NCI-H2107 treated with DMSO at 0.1 percent for 48 hours (cell line): ENCODE results near the gene GIMAP8.
A peak's percentile ranks its signal among the peaks of the same experiment; 100 is the strongest.
"Not testable (repeated sequence)": the region's sequence is repeated elsewhere in the genome, so short reads cannot be mapped to it uniquely, and the experiment has no call there.

Experiments used
- DNase-seq: peaks from one replicate; lab custom pipeline; 2025; ENCODE audit not compliant: unreplicated experiment; lab: John Stamatoyannopoulos, UW

GIMAP8 gene

DNA sequence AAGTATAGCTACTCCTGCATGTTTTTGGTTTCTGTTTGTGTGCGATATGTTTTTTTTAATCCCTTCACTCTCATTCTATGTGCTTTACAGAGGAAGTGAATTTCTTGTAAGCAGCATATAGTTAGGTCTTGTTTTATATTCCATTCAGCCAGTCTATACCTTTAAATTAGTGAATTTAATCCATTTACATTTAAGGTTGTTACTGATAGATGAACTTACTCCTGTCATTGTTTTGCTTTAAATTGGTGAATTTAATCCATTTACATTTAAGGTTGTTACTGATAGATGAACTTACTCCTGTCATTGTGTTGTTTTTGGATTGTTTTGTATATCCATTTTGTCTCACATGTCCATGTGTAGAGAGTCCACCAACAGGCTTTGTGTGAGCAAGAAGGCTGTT, 11.1 kb downstream of the GIMAP8 start:
- DNase-seq, result no peak

DNA sequence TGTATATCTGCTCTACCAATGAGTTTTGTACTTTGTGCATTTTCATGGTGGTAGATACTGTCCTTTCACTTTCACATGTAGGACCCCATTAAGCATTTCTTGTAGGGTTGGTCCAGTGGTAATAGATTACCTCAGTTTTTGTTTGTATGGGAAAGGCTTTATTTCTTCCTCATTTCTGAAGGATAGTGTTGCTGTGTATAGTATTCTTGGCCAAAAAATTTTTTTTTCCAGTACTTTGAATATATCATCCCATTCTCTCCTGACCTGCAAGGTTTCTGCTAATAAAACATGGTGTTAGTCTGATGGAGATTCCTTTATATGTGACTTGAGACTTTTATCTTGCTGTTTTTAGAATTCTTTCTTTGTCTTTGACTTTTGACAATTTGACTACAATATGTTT, 12.0 kb downstream of the GIMAP8 start:
- DNase-seq, result no peak

DNA sequence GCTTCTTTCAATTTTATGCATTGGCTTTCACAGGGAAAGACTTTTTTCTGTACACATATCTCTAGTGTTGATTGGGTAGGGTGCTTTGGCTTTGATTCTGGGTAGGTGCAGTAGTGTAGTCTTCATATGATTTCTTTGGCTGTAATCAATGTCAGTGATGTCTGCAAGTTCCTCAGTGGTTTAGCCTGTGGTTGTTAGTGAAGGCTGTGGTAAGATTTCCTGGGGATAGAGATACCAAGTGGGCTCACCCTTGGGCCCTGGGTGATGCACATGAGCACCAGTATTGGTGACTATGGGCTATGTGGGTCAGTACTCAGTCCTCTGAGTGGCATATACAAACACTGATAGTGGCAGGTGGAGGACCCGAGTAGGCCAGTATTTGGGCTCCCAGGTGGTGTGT, 13.0 kb downstream of the GIMAP8 start:
- no peak for DNase-seq

DNA sequence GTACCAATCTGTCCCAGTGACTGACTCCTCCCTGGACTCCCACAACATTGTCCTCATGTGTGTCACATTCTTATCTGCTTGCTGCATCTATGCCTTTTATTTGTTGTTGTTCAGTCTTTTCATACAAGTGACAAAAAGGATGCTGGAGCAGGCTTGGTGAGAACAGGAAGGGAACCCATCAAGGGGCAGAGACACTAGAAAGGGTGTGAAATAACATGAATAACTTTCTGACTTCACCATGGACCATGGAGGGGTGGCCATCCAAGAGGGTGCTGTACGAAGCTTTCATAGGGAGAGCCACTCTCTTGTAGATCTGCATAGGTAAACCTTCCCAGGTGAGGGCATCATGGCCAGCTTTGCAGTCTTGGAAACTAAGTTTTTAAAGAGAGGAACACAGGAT, 14.5 kb downstream of the GIMAP8 start:
- DNase-seq, result no peak

DNA sequence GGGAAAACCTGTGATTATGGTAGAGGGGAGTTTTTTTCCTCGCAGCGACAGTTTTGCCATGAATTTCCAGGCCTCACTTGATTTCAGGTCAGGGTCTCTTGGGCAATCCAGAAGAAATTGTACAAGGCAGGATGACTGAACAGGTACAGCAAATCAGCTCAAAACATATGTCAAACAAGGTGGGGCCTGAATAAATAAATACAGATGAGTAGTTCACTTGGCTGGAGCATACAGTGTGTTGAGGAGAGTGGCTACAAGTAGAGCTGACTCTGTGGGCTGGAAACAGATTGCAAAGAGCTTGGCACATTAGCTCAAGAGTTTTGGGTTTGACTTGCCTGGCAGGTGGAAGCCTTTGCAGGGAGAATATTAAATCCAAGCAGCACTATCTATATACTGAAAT, 15.0 kb downstream of the GIMAP8 start:
- no peak for DNase-seq

DNA sequence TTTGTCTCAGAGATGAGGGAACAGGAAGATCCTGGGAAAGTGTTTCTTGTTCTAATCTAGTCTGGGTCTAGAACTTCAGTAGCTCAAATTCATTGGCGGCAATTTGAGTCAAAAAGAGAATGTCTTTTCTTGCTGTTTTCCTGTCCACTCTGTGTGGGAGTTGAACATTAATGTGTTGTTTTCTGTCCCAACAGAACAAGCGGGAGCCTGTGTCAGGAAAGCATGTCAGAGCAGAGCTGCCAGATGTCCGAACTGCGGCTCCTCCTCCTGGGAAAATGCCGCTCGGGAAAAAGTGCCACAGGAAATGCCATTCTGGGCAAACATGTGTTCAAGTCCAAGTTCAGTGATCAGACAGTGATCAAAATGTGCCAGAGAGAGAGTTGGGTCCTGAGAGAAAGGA, 16.0 kb downstream of the GIMAP8 start:
- DNase-seq, result no peak

DNA sequence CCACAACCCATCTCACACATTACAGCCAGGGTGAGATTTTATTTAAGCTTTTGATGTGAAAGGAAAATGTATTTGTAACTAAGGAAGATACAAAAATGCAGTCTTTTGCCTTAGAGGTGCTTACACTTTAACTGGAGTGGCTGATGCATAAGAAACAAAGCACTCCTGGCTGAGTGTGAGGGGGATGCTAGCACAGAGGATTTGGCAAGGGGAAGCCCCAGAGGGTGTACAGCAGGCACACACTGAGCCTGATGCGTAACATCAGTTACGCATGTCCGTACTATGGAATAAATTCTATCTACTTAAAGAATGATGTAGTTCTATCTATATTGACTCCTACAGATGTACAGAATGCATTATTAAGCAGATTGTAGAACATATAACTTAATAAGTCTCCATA, 17.8 kb downstream of the GIMAP8 start:
- DNase-seq, result no peak

DNA sequence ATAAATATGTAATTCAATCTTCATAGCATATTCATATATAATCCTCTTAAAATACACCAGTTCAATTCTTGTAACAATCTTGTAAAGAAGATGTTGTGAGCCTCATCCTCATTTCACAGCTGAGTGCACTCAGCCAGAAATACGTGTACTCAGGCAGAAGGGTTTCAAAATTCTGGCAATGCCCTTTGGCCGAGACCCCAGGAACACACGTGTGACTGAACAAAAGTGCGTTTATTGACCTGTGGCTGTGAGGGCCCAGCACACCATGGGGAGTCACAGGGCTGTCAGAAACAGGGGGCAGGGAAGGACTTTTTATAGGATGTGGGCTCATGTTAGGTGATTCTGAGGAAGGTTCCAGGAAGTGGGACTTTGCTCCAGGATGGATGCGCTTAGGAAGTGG, 21.5 kb downstream of the GIMAP8 start:
- DNase-seq, result no peak

DNA sequence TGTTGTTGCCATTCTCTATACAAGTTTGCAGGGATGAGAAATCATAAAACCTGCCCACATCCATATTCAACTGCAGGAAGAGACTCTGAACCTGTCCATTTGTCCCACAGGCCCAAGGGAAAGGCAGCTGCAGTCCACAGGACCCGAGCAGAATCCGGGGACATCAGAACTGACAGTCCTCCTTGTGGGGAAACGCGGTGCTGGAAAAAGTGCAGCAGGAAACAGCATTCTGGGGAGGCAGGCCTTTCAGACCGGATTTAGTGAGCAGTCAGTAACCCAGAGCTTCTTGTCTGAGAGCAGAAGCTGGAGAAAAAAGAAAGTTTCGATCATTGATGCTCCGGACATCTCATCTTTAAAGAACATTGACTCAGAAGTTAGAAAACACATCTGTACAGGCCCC, 23.5 kb downstream of the GIMAP8 start:
- DNase-seq, result no peak

DNA sequence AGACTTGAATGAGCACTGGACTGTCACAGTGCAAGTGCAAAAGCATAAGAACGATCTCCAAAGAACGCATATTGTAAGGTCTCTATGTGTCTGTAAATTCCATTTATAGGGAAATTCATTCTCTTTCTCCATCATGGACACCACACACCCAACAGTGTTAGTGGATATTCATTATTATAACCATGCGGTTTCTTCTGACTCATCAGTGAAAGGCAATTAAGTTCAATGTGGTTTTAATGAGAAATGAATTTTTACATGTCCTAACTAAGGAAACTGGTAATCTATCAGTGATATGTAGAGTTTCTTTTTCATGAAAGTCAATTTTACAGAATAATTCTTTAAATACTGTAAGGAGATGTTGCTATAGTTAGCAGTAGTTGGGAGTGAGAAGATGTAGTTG, 25.9 kb downstream of the GIMAP8 start:
- no peak for DNase-seq

DNA sequence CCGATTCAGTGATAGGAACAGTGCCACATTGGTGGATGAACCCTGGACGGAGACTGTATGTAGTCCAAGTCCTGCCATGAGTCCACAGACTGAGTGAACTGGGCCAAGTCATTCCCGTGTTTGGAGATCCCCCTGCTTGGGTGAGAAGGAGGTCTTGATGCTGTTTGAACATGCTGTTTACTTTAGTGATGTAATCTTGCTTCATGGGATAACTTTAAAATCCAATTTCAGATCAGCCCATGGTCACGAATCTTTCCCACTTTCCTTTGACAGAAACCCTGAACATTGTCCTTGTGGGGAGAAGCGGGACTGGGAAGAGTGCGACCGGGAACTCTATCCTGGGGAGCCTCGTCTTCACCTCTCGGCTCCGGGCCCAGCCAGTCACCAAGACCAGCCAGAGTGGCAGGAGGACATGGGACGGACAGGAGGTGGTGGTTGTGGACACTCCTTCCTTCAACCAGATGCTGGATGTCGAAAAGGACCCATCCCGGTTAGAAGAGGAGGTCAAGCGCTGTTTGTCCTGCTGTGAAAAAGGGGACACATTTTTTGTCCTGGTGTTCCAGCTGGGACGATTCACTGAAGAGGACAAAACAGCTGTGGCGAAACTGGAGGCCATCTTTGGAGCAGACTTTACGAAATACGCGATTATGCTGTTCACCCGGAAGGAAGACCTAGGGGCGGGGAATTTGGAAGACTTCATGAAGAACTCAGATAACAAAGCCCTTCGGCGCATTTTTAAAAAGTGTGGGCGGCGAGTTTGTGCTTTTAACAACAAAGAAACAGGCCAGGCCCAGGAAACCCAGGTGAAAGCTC, 26.6 kb downstream of the GIMAP8 start:
- no peak for DNase-seq

DNA sequence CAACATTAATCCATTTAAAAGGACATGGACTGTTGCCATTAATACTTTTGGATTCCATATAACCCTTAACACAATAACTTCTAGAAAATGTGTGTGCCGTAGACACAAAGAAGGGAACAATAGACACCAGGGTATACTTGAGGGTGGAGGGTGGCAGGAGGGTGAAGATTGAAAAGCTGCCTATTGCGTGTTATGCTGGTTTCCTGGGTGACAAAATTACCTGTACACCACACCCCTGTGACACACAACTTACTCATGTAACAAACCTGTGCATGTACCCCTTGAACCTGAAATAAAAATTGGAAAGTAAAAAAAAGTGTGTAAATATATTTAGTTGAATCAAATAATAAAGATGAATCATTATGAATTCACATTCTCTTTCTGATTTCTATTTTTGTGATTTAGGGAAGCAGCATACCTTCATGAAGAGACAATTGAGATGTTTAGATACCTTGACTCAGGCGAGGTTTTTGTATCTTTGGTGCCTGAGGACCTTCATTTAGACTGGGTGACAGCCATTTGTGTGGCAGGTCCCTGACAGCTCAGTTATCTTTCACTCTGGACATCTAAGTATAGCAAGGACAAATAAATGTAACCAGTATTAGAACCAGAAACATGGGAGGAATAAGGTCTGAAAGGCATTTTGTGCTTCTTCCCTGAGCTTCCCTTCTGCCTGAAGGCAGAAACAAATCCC, 28.7 kb downstream of the GIMAP8 start:
- peak; percentile 51 for DNase-seq

DNA sequence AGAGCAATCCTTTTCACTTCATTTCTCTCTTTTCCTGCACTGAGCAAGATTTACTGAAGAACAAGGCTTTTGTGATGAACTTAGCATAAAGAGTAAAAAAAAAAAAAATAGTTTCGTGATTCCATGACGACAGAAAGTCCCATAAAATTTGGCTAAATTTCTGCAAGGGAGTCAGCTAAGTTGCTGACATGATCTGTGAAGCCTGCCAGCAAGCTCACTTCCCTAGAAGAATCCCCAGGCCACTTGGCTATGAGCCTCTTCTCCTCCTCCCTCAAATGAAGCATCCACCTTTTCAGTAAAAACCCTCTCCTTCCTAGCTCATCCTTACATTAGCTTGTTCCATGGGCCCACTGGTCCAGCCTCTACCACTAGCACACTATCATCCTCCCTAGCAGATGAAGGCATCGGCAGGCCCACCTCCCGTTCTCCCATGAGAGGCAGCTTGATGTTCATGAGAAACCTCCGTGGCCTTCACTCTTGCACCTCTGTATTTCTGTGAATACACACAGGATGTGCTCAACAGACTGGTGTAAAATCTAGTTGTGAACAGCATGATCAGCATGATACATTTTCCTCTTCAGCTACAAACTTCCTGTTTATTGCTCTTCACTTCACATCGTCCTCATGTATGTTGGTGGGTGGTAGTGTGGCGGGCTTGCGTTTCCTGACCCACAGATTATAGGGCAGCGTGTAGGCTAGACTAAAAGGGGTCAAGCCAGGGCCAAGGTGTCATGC, 30.9 kb downstream of the GIMAP8 start:
- DNase-seq, result no peak

DNA sequence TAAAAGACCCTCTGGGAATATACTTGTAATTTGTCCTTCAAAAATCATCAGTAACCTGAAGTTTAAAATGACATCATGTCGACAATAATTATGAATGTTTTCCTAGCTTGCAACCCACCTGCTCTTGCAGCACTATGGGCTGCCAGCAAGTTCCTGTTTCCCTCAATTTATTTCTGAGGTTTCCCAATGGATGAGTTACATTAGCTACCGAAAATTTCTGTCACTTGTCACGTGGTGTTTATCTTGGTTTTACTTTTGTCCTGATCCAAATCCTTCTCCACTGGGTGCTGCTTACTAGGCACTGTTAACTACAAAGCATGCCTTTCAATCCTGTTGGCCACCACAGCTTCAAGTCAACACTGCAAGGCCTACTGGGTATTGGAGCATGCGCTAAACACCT, 31.5 kb downstream of the GIMAP8 start:
- no peak for DNase-seq

DNA sequence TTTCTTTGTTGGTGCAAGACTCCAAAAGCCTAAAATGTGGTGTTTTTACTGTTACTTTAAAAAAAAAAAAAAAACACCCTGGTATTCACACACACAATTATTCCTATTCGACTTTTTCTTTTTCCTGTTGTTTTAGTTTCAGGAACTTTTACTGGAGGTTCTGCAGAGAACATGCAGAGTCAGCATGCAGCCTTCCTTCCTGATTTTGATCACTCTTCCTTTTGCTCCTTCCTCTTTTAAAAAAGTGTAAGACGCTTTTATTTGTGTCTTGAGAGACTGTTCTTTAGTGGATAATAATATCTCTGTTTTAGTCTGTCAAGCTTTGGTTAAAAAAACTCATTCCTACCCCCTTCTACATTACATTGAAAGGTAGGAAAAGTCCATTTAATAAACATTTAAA, 33.1 kb downstream of the GIMAP8 start:
- DNase-seq, result not testable (repeated sequence)

DNA sequence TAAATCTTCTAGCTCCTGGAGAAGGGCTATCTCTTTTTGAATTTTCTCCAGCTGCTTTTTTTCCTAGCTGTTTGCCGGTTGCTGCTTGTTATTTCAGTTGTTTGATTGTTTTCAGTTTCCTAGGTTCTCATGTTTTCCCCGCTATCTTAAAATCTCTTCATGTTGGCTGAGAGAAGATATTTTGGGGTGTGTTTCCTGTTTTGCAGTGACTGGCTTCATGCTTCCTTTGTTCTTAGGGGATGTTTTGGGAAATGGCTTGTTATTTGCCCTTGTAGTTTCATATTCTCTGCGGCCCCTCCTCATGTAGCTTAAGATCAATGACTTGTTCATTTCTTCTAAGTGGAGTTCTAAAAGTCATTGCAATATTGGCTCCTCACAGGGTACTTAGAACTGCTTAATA, 33.6 kb downstream of the GIMAP8 start:
- DNase-seq, result not testable (repeated sequence)

DNA sequence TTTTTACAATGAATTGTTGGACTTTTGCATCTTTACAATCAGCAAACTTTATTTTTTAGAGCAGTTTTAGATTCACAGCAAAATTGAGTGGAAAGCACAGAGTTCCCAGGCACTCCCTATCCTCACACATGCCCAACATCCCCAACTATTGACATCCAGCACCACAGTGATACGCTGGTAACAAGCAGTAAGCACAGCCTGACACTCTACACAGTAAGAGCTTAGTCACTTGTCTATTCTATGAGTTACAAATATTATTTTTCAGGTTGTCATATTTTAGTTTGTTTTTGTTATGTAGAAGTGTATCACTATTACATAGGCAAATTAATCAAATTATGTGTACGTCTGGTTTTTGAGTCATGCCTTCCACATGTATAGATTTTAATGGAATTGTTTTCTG, 37.2 kb downstream of the GIMAP8 start:
- DNase-seq, result no peak

DNA sequence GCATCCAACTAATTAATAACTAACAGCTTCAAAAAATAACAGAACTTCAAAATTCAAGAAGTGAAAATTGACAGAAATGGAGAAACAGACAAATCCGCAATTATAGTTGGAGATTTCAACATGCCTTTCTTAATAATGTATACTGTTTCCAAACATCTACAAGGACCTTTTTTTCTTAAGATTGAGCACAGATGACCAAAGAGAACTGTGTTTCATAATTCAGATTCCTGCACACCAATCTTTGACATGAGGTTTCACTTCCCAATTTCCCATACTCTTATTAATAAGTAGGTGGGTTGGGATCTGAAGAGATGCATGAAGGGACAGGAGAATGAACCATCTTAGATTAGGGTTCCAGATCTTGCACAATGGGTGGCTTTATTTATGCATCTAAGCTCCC, 39.4 kb downstream of the GIMAP8 start:
- DNase-seq, result no peak

DNA sequence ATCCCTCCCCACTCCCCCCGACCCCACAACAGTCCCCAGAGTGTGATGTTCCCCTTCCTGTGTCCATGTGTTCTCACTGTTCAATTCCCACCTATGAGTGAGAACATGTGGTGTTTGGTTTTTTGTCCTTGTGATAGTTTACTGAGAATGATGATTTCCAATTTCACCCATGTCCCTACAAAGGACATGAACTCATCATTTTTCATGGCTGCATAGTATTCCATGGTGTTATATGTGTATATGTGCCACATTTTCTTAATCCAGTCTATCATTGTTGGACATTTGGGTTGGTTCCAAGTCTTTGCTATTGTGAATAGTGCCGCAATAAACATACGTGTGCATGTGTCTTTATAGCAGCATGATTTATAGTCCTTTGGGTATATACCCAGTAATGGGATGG, 43.0 kb downstream of the GIMAP8 start:
- not testable (repeated sequence) for DNase-seq

DNA sequence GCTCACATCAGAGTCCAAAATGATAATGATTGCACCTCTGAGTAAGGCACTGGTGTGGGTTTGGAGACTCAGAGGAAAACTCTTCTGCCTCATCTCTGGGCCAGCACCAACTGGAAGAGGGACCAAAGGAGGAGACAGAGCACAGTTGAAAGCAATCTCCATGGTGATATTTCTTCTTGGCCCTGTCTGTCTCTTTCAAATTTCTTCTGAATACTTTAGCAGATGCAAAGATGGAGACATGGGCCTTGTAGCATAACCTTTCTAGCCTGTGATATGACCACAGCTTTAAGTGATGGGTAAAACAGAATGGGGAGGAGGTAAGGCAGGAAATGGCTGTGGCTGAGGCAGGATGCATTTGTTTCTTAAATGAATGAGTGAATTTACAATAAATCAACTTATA, 52.1 kb downstream of the GIMAP8 start:
- DNase-seq, result no peak

DNA sequence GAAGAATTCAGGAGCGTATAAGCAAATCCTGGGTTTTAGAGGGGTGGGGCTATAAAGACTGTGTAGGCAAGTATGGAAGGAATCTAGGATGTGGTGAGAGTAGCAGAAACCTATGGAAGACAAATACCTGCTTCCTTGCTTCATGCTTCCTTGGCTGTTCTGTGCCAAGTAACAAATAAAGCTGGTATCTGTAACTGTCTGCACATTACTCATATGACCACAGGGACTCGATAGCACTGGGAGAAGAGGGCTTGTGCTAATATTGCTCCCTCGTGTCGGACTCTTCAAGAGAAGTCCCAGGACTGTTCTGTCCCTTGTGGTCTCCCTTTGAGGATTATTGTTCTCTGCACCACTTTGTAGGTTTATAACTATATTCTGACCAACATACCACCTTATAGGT, 52.7 kb downstream of the GIMAP8 start:
- DNase-seq, result no peak

DNA sequence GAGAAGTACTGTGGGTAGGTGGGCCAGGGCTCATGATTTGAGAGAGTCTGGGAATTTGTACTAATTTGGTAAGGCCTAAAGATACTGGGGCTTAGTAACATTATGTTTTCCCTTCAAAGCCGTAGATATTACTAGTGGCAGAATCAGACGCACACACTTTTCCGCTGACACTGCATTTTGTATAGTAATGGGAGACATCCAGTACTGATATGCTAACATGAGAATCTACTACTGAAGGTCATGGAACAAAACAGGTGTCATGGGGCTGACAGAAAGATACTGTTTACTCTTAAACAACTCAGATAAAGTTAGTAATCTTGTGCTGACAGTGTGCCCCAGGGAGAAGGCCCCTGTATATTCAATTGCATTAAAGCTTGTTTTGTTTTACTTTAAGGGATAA, 53.2 kb downstream of the GIMAP8 start:
- DNase-seq, result no peak
